Neural crest cell (in vitro differentiated cells): ENCODE data around the gene RFLNA. TPM values are rescaled to one million over a fixed set of nuclear protein-coding genes. Genes with fewer than 3 reads are reported as not detected.
"Not testable (repeated sequence)": the region's sequence is repeated elsewhere in the genome, so short reads cannot be mapped to it uniquely, and the experiment has no call there.

Experiments used
- DNase-seq: peaks from one replicate; pipeline ENCODE4 v3.0.0; 2021; ENCODE audit warnings: low read depth, mixed read lengths, low spot score
- H3K27ac Mint-ChIP-seq: one replicate; pipeline ENCODE4 v1.8.0; 2021; ENCODE audit warnings: mild to moderate bottlenecking, mixed read lengths; ENCODE audit not compliant: unreplicated experiment
- H3K27me3 Mint-ChIP-seq: 2 replicates; pipeline ENCODE4 v1.8.0; 2021; ENCODE audit warnings: low read depth, mild to moderate bottlenecking, mixed read lengths
- H3K36me3 Mint-ChIP-seq: 2 replicates; pipeline ENCODE4 v1.8.0; 2021; ENCODE audit warnings: low read depth, mild to moderate bottlenecking, mixed read lengths
- H3K4me1 Mint-ChIP-seq: 2 replicates; pipeline ENCODE4 v1.8.0; 2021; ENCODE audit warnings: mixed read lengths
- H3K4me3 Mint-ChIP-seq: one replicate; pipeline ENCODE4 v1.8.0; 2021; ENCODE audit warnings: mild to moderate bottlenecking, mixed read lengths
- H3K9me3 Mint-ChIP-seq: 2 replicates; pipeline ENCODE4 v1.8.0; 2021; ENCODE audit warnings: mixed read lengths
- CTCF ChIP-seq: fragments of 200-600 bp; sonication (generic); conservative IDR thresholded peaks from 2 replicates; pipeline ENCODE4 v1.5.0; 2021; ENCODE audit warnings: antibody characterized with exemption, mild to moderate bottlenecking
- total RNA-seq: library from RNA; stranded (reverse); gene quantifications from 2 replicates; pipeline ENCODE4 v1.2.1, GENCODE V29; 2021

Gene RFLNA
- total RNA-seq, 1 donor from 2014 or later, result 2.8 TPM

GRCh38 chr12:124297389-124297788 lies 2.5 kb downstream of the RFLNA start:
- no peaks in the 10 kb centered on the region for H3K36me3 Mint-ChIP-seq
- H3K4me1 Mint-ChIP-seq, result peaks cover 15% of the 10 kb centered on the region
- H3K9me3 Mint-ChIP-seq, result no peaks in the 10 kb centered on the region
- no peak for TF ChIP-seq CTCF
- H3K4me3 Mint-ChIP-seq, result peak overlapping the region; percentile 29
- peaks cover 63% of the 10 kb centered on the region for H3K27me3 Mint-ChIP-seq
- no peak overlapping the region for H3K27ac Mint-ChIP-seq
- DNase-seq, result no peak

- no peak overlapping the region for H3K4me3 Mint-ChIP-seq
- no peaks in the 10 kb centered on the region for H3K36me3 Mint-ChIP-seq
- H3K4me1 Mint-ChIP-seq, result peaks cover 11% of the 10 kb centered on the region
- H3K27me3 Mint-ChIP-seq, result peaks cover 61% of the 10 kb centered on the region
- no peak for TF ChIP-seq CTCF
- no peak overlapping the region for H3K27ac Mint-ChIP-seq
- no peak for DNase-seq
- no peaks in the 10 kb centered on the region for H3K9me3 Mint-ChIP-seq
These were observed 3.0 kb downstream of the RFLNA start for GRCh38 chr12:124297856-124298255.

GRCh38 chr12:124298685-124299410 lies 4.0 kb downstream of the RFLNA start:
- Mint-ChIP-seq H3K36me3 (no peaks in the 10 kb centered on the region), H3K9me3 (no peaks in the 10 kb centered on the region), H3K27ac (no peak overlapping the region), H3K4me1 (peaks cover 8% of the 10 kb centered on the region), H3K4me3 (no peak overlapping the region), H3K27me3 (peaks cover 58% of the 10 kb centered on the region)
- DNase-seq, result no peak
- TF ChIP-seq CTCF, result no peak

- Mint-ChIP-seq H3K9me3 (no peaks in the 10 kb centered on the region), H3K27ac (no peak overlapping the region), H3K4me3 (no peak overlapping the region), H3K27me3 (peaks cover 48% of the 10 kb centered on the region), H3K36me3 (no peaks in the 10 kb centered on the region), H3K4me1 (no peaks in the 10 kb centered on the region)
- no peak for TF ChIP-seq CTCF
- no peak for DNase-seq
These were observed 4.9 kb downstream of the RFLNA start for GRCh38 chr12:124299628-124300388.

GRCh38 chr12:124300657-124301056 lies 5.8 kb downstream of the RFLNA start:
- not testable (repeated sequence) for H3K36me3 Mint-ChIP-seq, DNase-seq, H3K9me3 Mint-ChIP-seq, H3K27ac Mint-ChIP-seq, H3K4me1 Mint-ChIP-seq, H3K4me3 Mint-ChIP-seq
- H3K27me3 Mint-ChIP-seq, result peaks cover 47% of the 10 kb centered on the region

- no peaks in the 10 kb centered on the region for H3K4me1 Mint-ChIP-seq
- no peaks in the 10 kb centered on the region for H3K9me3 Mint-ChIP-seq
- DNase-seq, result no peak
- no peak overlapping the region for H3K4me3 Mint-ChIP-seq
- H3K27ac Mint-ChIP-seq, result no peak overlapping the region
- peaks cover 42% of the 10 kb centered on the region for H3K27me3 Mint-ChIP-seq
- no peak for TF ChIP-seq CTCF
- no peaks in the 10 kb centered on the region for H3K36me3 Mint-ChIP-seq
These were observed 6.3 kb downstream of the RFLNA start for GRCh38 chr12:124301084-124301654.
